Liver (tissue), 3 donors: ENCODE data around the gene BPI.

Source experiments
- FOXA2 ChIP-seq: IDR thresholded peaks from 2 replicates; pipeline ENCODE4 v1.6.1; 2016; ENCODE audit warnings: antibody characterized with exemption
- JUND ChIP-seq, 2 donors: IDR thresholded peaks; 2 replicates each; pipeline ENCODE4 v1.6.1; 2016; ENCODE audit warnings: antibody characterized with exemption in 2 of 2
- RXRA ChIP-seq, 2 donors: IDR thresholded peaks; 2 replicates each; pipeline ENCODE4 v1.6.1; 2017 to 2018; ENCODE audit warnings: antibody characterized with exemption in 2 of 2, mild to moderate bottlenecking in 1 of 2
- TAF1 ChIP-seq: conservative IDR thresholded peaks from 2 replicates; pipeline ENCODE4 v1.6.1; 2016; ENCODE audit warnings: antibody characterized with exemption, mild to moderate bottlenecking
- YY1 ChIP-seq: IDR thresholded peaks from 2 replicates; pipeline ENCODE4 v1.6.1; 2016; ENCODE audit warnings: antibody characterized with exemption, mild to moderate bottlenecking
- TF ChIP-seq, protein P1 (sequence below): IDR thresholded peaks from 2 replicates; pipeline ENCODE4 v1.6.1; 2016; ENCODE audit warnings: antibody characterized with exemption, mild to moderate bottlenecking
- TF ChIP-seq, protein P2 (sequence below): fragments of 150-350 bp; IDR thresholded peaks from 2 replicates; pipeline ENCODE4 v1.5.1; 2017; ENCODE audit warnings: improper control_type of control experiment, low read depth, low read length; ENCODE audit not compliant: missing input control
- donor health status: healthy.
- donor health status: healthy.

DNA sequence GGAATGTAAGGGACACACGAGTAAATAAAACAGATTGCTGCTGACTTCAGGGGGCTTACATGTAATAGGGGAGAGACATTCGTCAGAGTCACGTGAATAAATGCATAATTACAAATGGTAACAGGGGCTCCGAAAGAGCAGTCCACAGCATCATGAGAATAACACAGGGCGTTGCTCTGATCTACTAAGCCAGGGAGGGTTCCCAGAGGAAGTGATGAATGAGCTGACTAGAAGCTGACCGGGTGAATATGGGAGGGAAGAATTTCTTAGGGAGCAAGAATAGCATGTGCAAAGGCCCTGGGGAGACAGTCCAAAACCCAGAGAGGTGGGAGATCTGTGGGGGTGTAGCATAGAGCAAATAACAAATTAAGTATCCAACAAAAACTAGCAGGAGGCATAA lies 2.4 kb downstream of the BPI start:
- no peak for TF ChIP-seq YY1
- TF ChIP-seq, protein P1, sequence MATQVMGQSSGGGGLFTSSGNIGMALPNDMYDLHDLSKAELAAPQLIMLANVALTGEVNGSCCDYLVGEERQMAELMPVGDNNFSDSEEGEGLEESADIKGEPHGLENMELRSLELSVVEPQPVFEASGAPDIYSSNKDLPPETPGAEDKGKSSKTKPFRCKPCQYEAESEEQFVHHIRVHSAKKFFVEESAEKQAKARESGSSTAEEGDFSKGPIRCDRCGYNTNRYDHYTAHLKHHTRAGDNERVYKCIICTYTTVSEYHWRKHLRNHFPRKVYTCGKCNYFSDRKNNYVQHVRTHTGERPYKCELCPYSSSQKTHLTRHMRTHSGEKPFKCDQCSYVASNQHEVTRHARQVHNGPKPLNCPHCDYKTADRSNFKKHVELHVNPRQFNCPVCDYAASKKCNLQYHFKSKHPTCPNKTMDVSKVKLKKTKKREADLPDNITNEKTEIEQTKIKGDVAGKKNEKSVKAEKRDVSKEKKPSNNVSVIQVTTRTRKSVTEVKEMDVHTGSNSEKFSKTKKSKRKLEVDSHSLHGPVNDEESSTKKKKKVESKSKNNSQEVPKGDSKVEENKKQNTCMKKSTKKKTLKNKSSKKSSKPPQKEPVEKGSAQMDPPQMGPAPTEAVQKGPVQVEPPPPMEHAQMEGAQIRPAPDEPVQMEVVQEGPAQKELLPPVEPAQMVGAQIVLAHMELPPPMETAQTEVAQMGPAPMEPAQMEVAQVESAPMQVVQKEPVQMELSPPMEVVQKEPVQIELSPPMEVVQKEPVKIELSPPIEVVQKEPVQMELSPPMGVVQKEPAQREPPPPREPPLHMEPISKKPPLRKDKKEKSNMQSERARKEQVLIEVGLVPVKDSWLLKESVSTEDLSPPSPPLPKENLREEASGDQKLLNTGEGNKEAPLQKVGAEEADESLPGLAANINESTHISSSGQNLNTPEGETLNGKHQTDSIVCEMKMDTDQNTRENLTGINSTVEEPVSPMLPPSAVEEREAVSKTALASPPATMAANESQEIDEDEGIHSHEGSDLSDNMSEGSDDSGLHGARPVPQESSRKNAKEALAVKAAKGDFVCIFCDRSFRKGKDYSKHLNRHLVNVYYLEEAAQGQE: no peak
- TF ChIP-seq, protein P2, sequence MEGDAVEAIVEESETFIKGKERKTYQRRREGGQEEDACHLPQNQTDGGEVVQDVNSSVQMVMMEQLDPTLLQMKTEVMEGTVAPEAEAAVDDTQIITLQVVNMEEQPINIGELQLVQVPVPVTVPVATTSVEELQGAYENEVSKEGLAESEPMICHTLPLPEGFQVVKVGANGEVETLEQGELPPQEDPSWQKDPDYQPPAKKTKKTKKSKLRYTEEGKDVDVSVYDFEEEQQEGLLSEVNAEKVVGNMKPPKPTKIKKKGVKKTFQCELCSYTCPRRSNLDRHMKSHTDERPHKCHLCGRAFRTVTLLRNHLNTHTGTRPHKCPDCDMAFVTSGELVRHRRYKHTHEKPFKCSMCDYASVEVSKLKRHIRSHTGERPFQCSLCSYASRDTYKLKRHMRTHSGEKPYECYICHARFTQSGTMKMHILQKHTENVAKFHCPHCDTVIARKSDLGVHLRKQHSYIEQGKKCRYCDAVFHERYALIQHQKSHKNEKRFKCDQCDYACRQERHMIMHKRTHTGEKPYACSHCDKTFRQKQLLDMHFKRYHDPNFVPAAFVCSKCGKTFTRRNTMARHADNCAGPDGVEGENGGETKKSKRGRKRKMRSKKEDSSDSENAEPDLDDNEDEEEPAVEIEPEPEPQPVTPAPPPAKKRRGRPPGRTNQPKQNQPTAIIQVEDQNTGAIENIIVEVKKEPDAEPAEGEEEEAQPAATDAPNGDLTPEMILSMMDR: no peak
- no peak for TF ChIP-seq JUND (IDR thresholded peaks at IDR 0.05)
- no peak for TF ChIP-seq TAF1
- no peak for TF ChIP-seq FOXA2
- no peak for TF ChIP-seq RXRA (IDR thresholded peaks at IDR 0.05)
